Measurements from ENCODE around the gene EMC9.

Gene EMC9

GRCh38 chr14:24096545-24097181 is 44.7 kb downstream of the EMC9 start:
- H3K4me2 ChIP-seq (ENCODE audit: low read length): no peak overlapping the region
- H3K4me3 ChIP-seq (ENCODE audit: low read length): no peak overlapping the region
- no peak overlapping the region for H3K9ac ChIP-seq (ENCODE audit: low read depth, low read length)
- peaks cover 9% of the 10 kb centered on the region for H3K36me3 ChIP-seq (ENCODE audit: insufficient read depth, low read length)
- no peaks in the 10 kb centered on the region for H3K9me3 ChIP-seq (replicated peaks; ENCODE audit: low read length)
- H3K4me1 ChIP-seq (ENCODE audit: control insufficient read depth, insufficient read depth, low read length): peaks cover 16% of the 10 kb centered on the region
- H3K27me3 ChIP-seq (ENCODE audit: control insufficient read depth, insufficient read depth, low read length): no peaks in the 10 kb centered on the region

GRCh38 chr14:24095271-24096068 is 45.9 kb downstream of the EMC9 start:
- H3K4me3 ChIP-seq (ENCODE audit: low read length): peak overlapping the region; percentile 98
- peak overlapping the region; percentile 88 for H3K9ac ChIP-seq (ENCODE audit: low read depth, low read length)
- H3K4me2 ChIP-seq (ENCODE audit: low read length): peak overlapping the region; percentile 100
- peaks cover 16% of the 10 kb centered on the region for H3K4me1 ChIP-seq (ENCODE audit: control insufficient read depth, insufficient read depth, low read length)
- H3K9me3 ChIP-seq (replicated peaks; ENCODE audit: low read length): no peaks in the 10 kb centered on the region
- H3K36me3 ChIP-seq (ENCODE audit: insufficient read depth, low read length): peaks cover 9% of the 10 kb centered on the region
- H3K27me3 ChIP-seq (ENCODE audit: control insufficient read depth, insufficient read depth, low read length): no peaks in the 10 kb centered on the region

GRCh38 chr14:24094841-24095270 is 46.5 kb downstream of the EMC9 start:
- H3K9ac ChIP-seq (ENCODE audit: low read depth, low read length): peak overlapping the region; percentile 88

GRCh38 chr14:24093901-24094840 is 47.2 kb downstream of the EMC9 start, which contains the start of gene PCK2:
Gene PCK2 (plus strand): TSS chr14:24094311. CDS start chr14:24094406, 95 bp downstream.
- H3K27me3 ChIP-seq (ENCODE audit: control insufficient read depth, insufficient read depth, low read length): no peaks in the 10 kb centered on the region
- no peaks in the 10 kb centered on the region for H3K36me3 ChIP-seq (ENCODE audit: insufficient read depth, low read length)
- H3K4me1 ChIP-seq (ENCODE audit: control insufficient read depth, insufficient read depth, low read length): peaks cover 16% of the 10 kb centered on the region
- H3K4me3 ChIP-seq (ENCODE audit: low read length): peak within 1 kb of the TSS; percentile 98
- H3K9ac ChIP-seq (ENCODE audit: low read depth, low read length): peak within 1 kb of the TSS; percentile 88
- peak within 1 kb of the TSS; percentile 100 for H3K4me2 ChIP-seq (ENCODE audit: low read length)
- H3K9me3 ChIP-seq (replicated peaks; ENCODE audit: low read length): no peaks in the 10 kb centered on the region

More at GRCh38 chr14:24094841-24095270, 46.5 kb downstream of the EMC9 start:
- H3K4me1 ChIP-seq (ENCODE audit: control insufficient read depth, insufficient read depth, low read length): peaks cover 16% of the 10 kb centered on the region
- no peaks in the 10 kb centered on the region for H3K9me3 ChIP-seq (replicated peaks; ENCODE audit: low read length)
- no peaks in the 10 kb centered on the region for H3K27me3 ChIP-seq (ENCODE audit: control insufficient read depth, insufficient read depth, low read length)
- H3K4me3 ChIP-seq (ENCODE audit: low read length): peak overlapping the region; percentile 98
- peaks cover 6% of the 10 kb centered on the region for H3K36me3 ChIP-seq (ENCODE audit: insufficient read depth, low read length)
- peak overlapping the region; percentile 100 for H3K4me2 ChIP-seq (ENCODE audit: low read length)

GRCh38 chr14:24093207-24093900 is 48.0 kb downstream of the EMC9 start:
- Histone ChIP-seq H3K4me2 (ENCODE audit: low read length) (peak overlapping the region; percentile 100), H3K4me3 (ENCODE audit: low read length) (peak overlapping the region; percentile 98), H3K36me3 (ENCODE audit: insufficient read depth, low read length) (no peaks in the 10 kb centered on the region), H3K9me3 (replicated peaks; ENCODE audit: low read length) (no peaks in the 10 kb centered on the region), H3K9ac (ENCODE audit: low read depth, low read length) (peak overlapping the region; percentile 88), H3K27me3 (ENCODE audit: control insufficient read depth, insufficient read depth, low read length) (no peaks in the 10 kb centered on the region), H3K4me1 (ENCODE audit: control insufficient read depth, insufficient read depth, low read length) (peaks cover 16% of the 10 kb centered on the region)

GRCh38 chr14:24092505-24093206 is 48.7 kb downstream of the EMC9 start:
- H3K4me2 ChIP-seq (ENCODE audit: low read length): no peak overlapping the region
- no peak overlapping the region for H3K9ac ChIP-seq (ENCODE audit: low read depth, low read length)
- H3K9me3 ChIP-seq (replicated peaks; ENCODE audit: low read length): no peaks in the 10 kb centered on the region
- peaks cover 16% of the 10 kb centered on the region for H3K4me1 ChIP-seq (ENCODE audit: control insufficient read depth, insufficient read depth, low read length)
- H3K36me3 ChIP-seq (ENCODE audit: insufficient read depth, low read length): no peaks in the 10 kb centered on the region
- H3K4me3 ChIP-seq (ENCODE audit: low read length): no peak overlapping the region
- no peaks in the 10 kb centered on the region for H3K27me3 ChIP-seq (ENCODE audit: control insufficient read depth, insufficient read depth, low read length)

GRCh38 chr14:24092110-24092504 is 49.3 kb downstream of the EMC9 start:
- Histone ChIP-seq H3K4me3 (ENCODE audit: low read length) (no peak overlapping the region), H3K9me3 (replicated peaks; ENCODE audit: low read length) (no peaks in the 10 kb centered on the region), H3K36me3 (ENCODE audit: insufficient read depth, low read length) (no peaks in the 10 kb centered on the region), H3K4me1 (ENCODE audit: control insufficient read depth, insufficient read depth, low read length) (peaks cover 16% of the 10 kb centered on the region), H3K4me2 (ENCODE audit: low read length) (no peak overlapping the region), H3K9ac (ENCODE audit: low read depth, low read length) (no peak overlapping the region), H3K27me3 (ENCODE audit: control insufficient read depth, insufficient read depth, low read length) (no peaks in the 10 kb centered on the region)

DNA sequence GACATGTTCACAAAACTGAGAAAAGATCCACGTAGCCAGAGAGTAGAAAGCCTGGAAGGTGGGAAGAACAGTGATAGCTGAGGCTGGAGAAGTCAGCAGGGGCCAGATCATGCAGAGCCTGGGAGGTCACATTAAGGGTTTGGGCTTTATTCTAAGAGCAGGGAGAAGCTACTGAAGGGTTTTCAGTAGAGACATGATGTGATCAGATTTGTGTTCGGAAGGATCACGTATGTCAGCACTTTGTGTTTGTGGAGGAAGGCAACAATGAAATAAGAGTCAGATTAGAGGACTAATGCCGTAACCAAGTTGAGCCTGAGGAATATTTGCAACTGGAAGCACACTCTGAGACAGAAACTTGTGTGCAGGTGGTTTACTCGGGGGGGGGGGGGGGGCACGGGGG is 51.5 kb downstream of the EMC9 start:
- no peaks in the 10 kb centered on the region for H3K27me3 ChIP-seq (ENCODE audit: control insufficient read depth, insufficient read depth, low read length)
- no peaks in the 10 kb centered on the region for H3K9me3 ChIP-seq (replicated peaks; ENCODE audit: low read length)
- no peaks in the 10 kb centered on the region for H3K36me3 ChIP-seq (ENCODE audit: insufficient read depth, low read length)
- peaks cover 6% of the 10 kb centered on the region for H3K4me1 ChIP-seq (ENCODE audit: control insufficient read depth, insufficient read depth, low read length)
- no peak overlapping the region for H3K4me3 ChIP-seq (ENCODE audit: low read length)
- no peak overlapping the region for H3K9ac ChIP-seq (ENCODE audit: low read depth, low read length)
- H3K4me2 ChIP-seq (ENCODE audit: low read length): no peak overlapping the region

All from skeletal muscle satellite cell (primary cell).